ENCODE data around the gene DPYSL5.
"Not testable (repeated sequence)": the region's sequence is repeated elsewhere in the genome, so short reads cannot be mapped to it uniquely, and the experiment has no call there.

The DPYSL5 gene, protein sequence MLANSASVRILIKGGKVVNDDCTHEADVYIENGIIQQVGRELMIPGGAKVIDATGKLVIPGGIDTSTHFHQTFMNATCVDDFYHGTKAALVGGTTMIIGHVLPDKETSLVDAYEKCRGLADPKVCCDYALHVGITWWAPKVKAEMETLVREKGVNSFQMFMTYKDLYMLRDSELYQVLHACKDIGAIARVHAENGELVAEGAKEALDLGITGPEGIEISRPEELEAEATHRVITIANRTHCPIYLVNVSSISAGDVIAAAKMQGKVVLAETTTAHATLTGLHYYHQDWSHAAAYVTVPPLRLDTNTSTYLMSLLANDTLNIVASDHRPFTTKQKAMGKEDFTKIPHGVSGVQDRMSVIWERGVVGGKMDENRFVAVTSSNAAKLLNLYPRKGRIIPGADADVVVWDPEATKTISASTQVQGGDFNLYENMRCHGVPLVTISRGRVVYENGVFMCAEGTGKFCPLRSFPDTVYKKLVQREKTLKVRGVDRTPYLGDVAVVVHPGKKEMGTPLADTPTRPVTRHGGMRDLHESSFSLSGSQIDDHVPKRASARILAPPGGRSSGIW

GRCh38 chr2:26847655-26848335, at the start of gene DPYSL5:
Gene DPYSL5, plus strand, starts transcription at chr2:26848132. Its CDS starts 50,368 bp downstream, at chr2:26898500.
- no peak for FAIRE-seq

GRCh38 chr2:26801328-26801727, 46.6 kb upstream of the DPYSL5 start:
- no peak for FAIRE-seq

- no peak for FAIRE-seq
Observed at GRCh38 chr2:26801796-26802195, 46.1 kb upstream of the DPYSL5 start.

GRCh38 chr2:26805241-26805676, 42.7 kb upstream of the DPYSL5 start:
- FAIRE-seq = no peak

GRCh38 chr2:26807788-26808460, 40.0 kb upstream of the DPYSL5 start:
- FAIRE-seq = no peak

- no peak for FAIRE-seq
Observed at GRCh38 chr2:26809211-26809610, 38.7 kb upstream of the DPYSL5 start.

GRCh38 chr2:26809876-26810577, 37.9 kb upstream of the DPYSL5 start:
- no peak for FAIRE-seq

- FAIRE-seq = no peak
Observed at GRCh38 chr2:26811261-26811660, 36.7 kb upstream of the DPYSL5 start.

DNA sequence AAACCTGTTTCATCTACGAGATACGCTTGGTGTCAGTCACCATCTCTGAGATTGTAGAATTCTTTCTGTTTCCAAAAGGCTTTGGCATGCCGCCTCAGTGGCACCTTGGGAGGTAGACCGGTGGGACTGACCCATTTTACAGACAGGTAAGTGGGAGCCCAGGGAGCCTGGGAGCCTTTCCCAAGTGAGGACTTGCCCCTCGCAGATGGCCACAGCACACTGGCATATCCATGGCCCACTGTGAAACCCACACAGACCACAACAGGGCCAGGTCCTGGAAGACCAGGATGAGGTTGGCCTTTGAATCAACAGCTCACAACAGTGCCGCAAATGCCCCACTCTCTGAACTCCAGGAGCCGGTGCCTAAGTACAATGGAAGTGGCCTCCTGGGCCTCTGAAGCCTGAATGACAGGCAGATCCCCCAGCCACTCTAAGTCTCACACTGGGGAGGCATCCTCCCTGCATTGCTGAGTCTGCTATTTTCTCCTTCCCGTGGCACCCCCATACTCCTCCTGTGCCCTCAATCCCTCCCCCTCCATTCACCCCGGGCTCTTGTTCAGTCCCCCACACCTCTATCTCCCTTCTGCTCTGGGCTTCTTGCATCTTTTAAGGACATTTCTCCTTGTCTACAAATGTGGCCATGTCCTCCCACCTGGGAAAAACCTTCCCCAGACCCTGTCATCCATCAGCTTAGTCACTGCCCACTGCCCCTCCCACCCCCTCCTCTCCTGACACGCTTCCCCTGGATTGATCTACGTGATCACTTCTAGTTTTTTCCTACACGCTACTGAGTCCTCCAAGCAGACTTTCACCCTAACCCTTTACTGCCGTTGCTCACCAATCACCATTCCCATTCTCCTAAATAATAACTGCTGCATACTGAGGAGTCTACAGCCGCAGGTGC, 35.9 kb upstream of the DPYSL5 start:
- FAIRE-seq = no peak

GRCh38 chr2:26812731-26813130, 35.2 kb upstream of the DPYSL5 start:
- no peak for FAIRE-seq

DNA sequence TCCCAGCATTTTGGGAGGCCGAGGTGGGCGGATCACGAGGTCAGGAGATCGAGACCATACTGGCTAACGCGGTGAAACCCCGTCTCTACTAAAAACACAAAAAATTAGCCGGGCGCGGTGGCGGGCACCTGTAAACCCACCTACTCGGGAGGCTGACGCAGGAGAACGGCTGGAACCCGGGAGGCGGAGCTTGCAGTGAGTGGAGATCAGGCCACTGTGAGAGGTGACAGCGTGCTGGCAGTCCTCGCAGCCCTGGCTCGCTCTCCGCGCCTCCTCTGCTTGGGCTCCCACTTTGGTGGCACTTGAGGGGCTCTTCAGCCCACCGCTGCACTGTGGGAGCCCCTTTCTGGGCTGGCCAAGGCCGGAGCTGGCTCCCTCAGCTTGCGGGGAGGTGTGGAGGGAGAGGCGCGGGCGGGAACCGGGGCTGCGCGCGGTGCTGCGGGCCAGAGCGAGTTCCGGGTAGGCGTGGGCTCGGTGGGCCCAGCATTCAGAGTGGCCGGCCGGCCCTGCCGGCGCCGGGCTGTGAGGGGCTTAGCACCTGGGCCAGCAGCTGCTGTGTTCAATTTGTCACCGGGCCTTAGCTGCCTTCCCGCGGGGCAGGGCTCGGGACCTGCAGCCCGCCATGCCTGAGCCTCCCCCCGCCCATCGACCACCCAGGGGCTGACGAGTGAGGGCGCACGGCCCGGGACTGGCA, 33.7 kb upstream of the DPYSL5 start:
- not testable (repeated sequence) for FAIRE-seq

GRCh38 chr2:26816893-26817292, 31.0 kb upstream of the DPYSL5 start:
- FAIRE-seq = no peak

GRCh38 chr2:26818255-26818654, 29.7 kb upstream of the DPYSL5 start:
- no peak for FAIRE-seq

DNA sequence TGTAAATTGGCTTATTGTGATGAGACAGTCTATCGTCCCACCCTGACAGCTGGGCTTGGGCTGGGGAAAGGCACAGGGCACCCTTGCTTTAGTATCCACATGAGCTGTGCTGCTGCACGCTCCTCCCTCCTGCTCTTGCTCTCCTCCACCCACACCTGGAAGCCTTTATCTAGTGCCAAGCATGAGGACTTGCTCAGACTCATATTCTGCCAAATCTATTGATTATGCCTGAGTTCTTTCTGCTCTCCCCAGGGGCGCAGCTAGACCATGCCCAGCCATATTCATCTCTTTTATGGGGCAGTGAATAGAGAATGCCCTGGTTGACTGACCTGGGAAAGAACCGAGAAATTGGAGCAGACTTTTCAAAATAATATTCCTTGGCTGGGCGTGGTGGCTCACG, 29.0 kb upstream of the DPYSL5 start:
- no peak for FAIRE-seq

GRCh38 chr2:26820932-26821331, 27.0 kb upstream of the DPYSL5 start:
- FAIRE-seq = no peak

DNA sequence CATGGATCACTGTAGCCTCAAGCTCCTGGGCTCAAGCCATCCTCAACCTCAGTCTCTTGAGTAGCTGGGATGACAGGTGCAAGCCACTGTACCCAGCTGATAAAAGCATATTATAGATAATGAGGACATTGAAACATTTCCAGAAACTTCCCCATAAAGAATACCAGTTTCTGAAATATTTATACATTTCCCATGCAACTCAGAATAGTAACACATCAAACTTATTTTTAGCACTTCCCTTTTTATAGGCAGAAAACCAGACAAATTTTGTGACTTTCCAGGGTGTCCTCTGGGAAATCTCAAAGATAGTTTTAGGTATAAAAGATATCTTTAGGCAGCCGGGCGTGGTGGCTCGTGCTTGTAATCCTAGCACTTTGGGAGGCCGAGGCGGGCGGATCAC, 25.1 kb upstream of the DPYSL5 start:
- no peak for FAIRE-seq

DNA sequence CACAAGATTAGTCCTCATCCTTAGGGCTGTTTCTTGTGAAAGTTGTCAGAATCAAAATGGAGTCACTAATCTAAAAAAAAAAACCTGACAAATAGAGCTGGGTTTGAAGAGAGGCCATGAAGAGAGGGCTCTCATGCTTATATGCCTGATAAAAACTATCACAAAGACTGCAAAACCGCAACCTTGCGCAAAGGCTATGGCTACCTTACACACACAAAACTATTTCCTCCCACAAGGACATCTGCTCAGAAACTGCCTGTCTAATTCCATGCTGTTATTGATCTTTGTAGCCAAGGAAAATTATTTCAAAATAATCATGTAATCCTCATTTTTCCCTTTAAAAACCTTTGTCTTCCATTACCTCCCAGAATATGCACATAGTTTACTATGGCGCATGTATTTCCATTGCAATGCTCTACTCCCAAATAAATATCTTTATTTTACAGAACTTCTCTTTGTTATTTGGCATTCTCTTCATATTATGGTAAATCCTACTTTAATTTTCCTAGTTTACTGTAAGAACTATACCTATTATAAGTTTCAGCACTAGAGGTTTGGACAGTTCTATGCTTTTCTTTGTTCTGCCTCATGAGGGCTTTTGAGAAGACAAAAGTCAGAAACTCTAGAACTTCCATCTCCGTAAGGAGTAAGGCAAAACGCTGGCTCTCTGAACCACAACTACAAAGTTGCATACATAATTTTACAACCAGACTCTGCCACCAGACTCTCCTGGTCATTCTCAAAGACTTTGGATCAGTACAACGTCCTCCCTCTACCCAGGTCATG, 9.6 kb upstream of the DPYSL5 start:
- FAIRE-seq = peak; percentile 70

DNA sequence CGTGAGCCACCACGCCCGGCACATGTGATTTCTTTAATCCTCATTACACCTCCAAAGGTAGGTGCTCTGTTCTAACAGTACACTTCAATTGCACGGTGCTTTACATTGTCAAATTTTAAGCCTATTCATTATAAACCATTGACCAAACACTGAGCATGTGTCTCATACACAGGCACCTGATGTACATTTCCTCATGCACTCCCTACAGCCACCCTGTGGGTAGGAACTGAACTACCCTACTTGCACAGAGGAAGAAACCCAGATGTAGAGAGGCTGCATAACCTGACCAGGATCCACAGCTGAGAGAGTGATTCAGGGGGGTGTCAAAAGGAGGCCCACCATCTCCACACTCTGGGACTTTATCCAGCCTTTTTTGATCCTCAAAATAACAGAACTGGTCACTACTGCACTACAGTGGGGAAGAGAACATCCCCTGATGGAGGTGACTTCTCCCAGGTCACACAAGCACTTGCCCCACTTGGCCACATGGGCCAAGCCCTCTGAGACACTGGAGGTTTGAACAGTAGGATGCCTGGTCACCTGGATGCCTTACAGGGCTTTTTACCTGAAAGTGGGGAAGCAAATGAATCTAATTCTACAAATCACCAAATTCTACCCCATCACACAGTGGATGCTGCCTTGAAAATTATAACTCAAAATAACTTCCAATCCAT, 6.9 kb upstream of the DPYSL5 start:
- no peak for FAIRE-seq

- FAIRE-seq = no peak
Observed at GRCh38 chr2:26843041-26843440, 4.9 kb upstream of the DPYSL5 start.

GRCh38 chr2:26845021-26845420, 2.9 kb upstream of the DPYSL5 start:
- no peak for FAIRE-seq
